HG03060 (cell line): ENCODE measurements around the gene CXCL5.

Experiments
- ATAC-seq: cut with Tn5 transposase; IDR thresholded peaks from one replicate; pipeline ENCODE4 v1.9.1; 2021; ENCODE audit warnings: low read depth, moderate number of reproducible peaks; ENCODE audit not compliant: unreplicated experiment

The CXCL5 gene

GRCh38 chr4:73998040-73999011 lies at the start of gene CXCL5:
Gene CXCL5, minus strand, starts transcription at chr4:73998677. Its CDS starts 96 bp downstream, at chr4:73998581.
- no peak for ATAC-seq

GRCh38 chr4:74047152-74047551 lies 48.7 kb upstream of the CXCL5 start:
- no peak for ATAC-seq

GRCh38 chr4:74045772-74046171 lies 47.3 kb upstream of the CXCL5 start:
- ATAC-seq, result no peak

- no peak for ATAC-seq
These were observed 46.8 kb upstream of the CXCL5 start for GRCh38 chr4:74045247-74045646.

- ATAC-seq, result no peak
These were observed 46.2 kb upstream of the CXCL5 start for GRCh38 chr4:74044677-74045076.

DNA sequence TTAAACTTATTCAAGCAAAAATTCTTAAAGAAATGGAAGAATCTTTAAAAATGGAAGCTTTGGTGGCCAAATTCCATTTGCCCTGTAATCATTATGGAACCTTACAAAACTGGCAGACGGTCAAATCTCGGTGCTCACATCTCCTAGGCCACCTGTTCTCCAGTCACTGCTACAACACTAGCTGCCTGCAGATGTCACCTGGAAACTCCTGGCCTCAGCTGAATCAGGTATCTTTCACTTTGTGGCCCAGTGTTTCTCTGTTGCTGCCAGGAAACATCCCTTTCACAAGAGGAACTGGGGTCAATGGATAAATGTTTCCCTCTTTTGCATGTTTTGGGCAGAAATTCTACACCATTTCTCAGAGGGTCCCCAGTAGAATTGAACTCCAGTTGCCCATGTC lies 44.2 kb upstream of the CXCL5 start:
- no peak for ATAC-seq

DNA sequence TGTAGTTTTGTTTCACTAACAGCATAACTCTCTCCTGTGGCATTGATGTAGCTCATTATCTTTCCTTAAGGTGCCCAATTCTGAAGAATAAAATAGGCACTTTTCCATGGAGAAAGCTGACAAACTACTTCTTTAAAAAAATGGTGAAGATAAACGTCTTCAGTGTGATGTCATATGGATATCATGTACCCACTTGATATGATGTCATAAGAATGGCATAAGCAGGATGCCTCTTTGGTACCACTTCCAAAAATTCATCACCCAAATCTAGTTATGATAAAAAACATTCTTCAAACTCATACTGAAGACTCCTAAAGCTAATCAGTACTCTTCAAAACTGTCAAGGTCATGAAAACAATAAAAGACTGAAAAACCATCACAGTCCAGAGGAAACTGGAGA lies 42.9 kb upstream of the CXCL5 start:
- ATAC-seq, result no peak

DNA sequence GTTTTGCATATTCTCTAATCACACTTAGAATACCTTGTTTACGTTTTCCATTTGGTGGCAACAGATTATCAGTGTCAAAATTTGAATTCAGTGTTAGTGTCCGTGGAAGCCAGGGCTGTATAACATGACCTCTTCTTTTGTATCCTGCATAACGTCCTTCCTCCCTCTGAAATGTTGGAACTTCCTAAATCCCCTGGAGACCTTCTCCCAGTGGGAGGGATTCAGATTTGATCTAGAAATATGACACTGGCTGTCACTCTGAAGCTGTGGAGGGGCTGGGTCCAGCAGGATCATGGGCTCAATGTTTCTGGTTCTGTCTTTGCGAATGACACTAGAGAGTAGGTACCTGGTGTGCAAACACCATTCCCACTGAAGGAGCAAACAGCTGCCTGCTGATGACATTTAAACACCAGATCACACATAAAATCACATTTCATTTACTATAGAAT lies 40.9 kb upstream of the CXCL5 start:
- ATAC-seq, result no peak

- no peak for ATAC-seq
These were observed 40.2 kb upstream of the CXCL5 start, which contains the start of gene CXCL3 for GRCh38 chr4:74038425-74039314. Gene CXCL3, minus strand, starts transcription at chr4:74038689. Its CDS starts 78 bp downstream, at chr4:74038611.

- no peak for ATAC-seq
These were observed 39.6 kb upstream of the CXCL5 start for GRCh38 chr4:74038086-74038424.

GRCh38 chr4:74037076-74037955 lies 38.8 kb upstream of the CXCL5 start:
- ATAC-seq, result no peak

DNA sequence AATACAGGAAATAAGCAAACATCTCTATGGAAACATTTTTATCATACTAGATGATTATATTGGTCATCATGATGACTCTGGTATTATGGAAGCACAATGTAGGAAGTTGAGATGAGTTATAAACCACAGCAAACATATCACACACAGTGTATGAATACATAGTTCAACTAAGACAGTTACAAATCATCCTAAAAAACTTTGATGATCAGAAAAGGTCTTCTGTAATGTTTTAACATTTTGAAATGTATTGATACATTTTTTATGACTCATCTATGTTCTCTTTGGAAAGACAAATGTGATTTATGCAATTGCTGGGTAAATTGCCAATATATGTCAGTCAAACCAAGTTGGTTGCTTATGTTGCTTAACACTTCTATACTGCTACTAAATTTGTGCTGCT lies 35.3 kb upstream of the CXCL5 start:
- no peak for ATAC-seq

GRCh38 chr4:74032064-74032463 lies 33.6 kb upstream of the CXCL5 start:
- no peak for ATAC-seq

DNA sequence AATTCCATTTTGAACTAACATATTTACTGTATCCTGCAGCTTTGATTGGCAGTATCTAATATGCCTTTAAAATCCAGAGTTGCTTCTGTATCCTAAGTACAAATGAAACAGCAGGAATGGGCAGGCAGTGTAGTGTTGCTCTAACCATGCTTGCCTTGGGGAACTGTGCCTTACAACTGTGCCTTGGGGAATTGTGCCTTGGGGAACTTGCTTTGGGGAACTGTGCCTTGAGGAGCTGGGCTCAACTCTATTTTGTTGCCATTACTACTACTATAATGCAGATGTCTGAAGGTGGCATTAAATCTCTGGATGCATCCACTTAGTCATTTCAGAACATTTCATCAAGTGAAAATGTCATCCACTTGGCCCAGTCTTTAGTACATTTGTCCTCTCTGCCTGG lies 33.1 kb upstream of the CXCL5 start:
- no peak for ATAC-seq

DNA sequence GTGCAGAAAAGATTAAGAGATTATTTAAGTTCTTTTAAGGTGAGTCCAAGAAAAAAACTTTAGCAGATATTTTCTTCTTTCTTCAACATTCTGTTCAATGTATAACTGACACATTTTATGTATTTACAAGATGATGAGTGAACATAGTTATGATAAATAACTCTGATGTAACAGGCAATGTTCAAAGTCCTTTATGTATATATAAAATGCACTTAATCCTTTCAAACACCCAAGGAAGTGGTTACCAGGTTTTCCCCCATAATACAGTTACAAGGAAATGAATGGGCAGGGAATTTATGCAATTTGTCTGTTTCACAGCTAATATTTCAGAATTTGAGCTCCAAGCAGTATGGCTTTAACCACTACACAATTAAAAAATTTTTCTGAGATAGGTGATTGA lies 31.8 kb upstream of the CXCL5 start:
- no peak for ATAC-seq

GRCh38 chr4:74028504-74028903 lies 30.0 kb upstream of the CXCL5 start:
- ATAC-seq, result no peak

DNA sequence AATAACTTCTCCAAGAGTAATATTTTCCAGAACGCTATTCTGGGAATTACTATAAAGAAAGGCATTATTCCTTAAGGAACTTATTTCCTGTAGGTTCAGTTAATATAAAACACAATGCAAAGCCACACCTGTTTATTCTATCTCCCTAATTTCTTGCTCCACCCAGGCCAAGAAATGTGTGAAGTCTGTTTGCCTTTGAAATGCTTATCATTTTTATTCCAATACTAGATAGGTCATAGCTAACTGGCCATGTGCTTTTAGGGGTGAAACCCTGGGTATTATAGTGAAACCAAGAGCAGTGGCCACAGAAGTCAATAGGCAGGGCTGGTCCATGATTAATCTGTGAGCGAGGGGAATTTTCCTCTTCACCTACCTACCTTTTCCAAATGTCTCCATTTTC lies 25.2 kb upstream of the CXCL5 start:
- no peak for ATAC-seq

GRCh38 chr4:74021601-74022000 lies 23.1 kb upstream of the CXCL5 start:
- ATAC-seq, result no peak

GRCh38 chr4:74018771-74019170 lies 20.3 kb upstream of the CXCL5 start:
- no peak for ATAC-seq

DNA sequence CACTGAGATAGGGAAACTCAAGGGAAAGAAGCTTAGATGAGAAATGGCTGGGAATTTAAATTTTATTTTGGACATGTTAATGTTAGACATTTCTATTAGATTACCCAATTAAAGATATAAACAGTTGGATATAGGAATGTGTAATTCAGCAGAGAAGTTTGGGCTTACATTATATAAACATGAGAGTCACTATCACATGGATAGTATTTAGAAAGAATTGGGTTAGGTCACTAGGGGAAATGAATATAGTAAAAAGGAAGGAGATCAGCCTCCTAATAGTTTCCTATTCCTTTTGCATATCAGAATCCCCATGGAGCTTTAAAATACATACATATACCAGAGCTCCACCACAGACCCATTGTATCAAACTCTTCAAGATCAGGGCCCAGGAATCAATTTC lies 19.6 kb upstream of the CXCL5 start:
- no peak for ATAC-seq
